ENCODE measurements around the gene FOXN1. TPM values are rescaled to one million over a fixed set of nuclear protein-coding genes. Genes with fewer than 3 reads are reported as not detected.

FOXN1 gene
- total RNA-seq, 8 experiments from 2014 or later: 0.08 to 0.73 (median 0.66) TPM; not detected in 3

DNA sequence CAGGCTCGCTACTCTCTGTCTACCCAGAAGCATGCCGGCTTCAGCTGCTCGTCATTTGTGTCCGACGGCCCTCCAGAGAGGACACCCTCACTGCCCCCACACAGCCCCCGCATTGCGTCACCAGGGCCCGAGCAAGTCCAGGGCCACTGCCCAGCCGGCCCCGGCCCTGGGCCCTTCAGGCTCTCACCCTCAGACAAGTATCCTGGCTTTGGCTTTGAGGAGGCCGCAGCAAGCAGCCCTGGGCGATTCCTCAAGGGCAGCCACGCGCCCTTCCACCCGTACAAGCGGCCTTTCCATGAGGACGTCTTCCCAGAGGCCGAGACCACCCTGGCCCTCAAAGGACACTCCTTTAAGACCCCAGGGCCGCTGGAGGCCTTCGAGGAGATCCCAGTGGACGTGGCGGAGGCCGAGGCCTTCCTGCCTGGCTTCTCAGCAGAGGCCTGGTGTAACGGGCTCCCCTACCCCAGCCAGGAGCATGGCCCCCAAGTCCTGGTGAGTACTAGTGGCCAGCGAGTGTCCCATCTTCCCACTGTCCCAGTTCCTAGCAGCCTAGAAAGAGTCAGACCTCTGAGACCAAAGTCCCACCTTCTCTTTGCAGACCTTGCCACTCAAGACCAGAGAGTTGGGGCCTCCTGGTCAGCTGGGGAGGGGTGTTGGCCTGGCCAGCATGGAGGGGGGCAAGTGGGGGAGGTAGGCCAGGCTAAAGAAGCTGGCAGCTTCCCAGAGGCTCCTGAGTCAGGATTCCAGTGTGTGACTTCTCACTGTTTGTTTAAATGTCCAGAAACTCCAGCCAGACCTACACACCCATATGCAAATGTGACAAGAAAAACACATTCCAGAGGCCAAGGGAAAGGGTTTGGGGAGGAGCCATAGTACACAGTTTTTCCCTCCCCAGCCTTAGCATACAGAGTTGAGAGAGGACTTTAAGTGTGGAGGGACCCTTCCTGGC, 18.6 kb downstream of the FOXN1 start:
- ATAC-seq (replicated peaks in 6 of 8): peak; percentile 71 to 98 (median 79)
- Histone ChIP-seq H3K4me1 (replicated peaks in 1 of 2) (peaks cover 16 to 26% of the 10 kb centered on the region in 2 donors), H3K4me3 (no peak overlapping the region), H3K27ac (no peak overlapping the region)
- in situ Hi-C loops (cut with MboI; ENCODE audit: low pct_unique_long_range_greater_than_20kb in 2 of 9, low sequenced_read_pairs in 9 of 9, unreplicated experiment in 9 of 9): no loop called here
- 77 to 100% (median 100%) methylated on average over 1 to 6 of the region's 25 CpGs; no CpG with 5 or more reads in 5 of the 10 experiments for WGBS, 10 experiments

DNA sequence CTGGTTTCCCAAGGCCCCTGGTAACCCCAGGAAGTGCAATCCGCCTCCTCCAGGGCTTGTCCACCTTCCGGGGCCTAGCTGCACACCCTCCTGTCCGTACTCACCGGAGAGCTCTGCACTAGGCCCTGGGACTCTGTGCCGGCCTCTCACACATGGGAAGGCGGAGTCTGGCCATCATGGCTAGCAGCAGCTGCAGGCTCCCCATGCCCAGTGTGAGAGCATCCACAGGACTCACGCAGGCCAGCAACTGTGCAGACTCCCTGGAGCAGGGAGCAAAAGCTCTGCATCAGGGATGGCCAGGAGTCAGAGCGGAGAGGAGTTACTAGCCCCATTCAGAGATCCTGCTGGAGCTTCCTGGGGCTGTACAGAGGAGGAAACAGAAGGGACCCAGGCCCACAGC, 20.2 kb downstream of the FOXN1 start:
- Histone ChIP-seq H3K27ac (no peak overlapping the region), H3K4me3 (no peak overlapping the region), H3K4me1 (replicated peaks in 1 of 2) (peaks cover 16 to 26% of the 10 kb centered on the region in 2 donors)
- peak in 6 of 8 experiments; percentile 36 to 78 (median 58) for ATAC-seq (replicated peaks in 6 of 8)
- WGBS, 10 experiments: 48 to 80% (median 70%) methylated on average over 1 to 4 of the region's 8 CpGs; no CpG with 5 or more reads in 4 of the 10 experiments
- in situ Hi-C loops (cut with MboI; ENCODE audit: low pct_unique_long_range_greater_than_20kb in 2 of 9, low sequenced_read_pairs in 9 of 9, unreplicated experiment in 9 of 9): no loop called here

DNA sequence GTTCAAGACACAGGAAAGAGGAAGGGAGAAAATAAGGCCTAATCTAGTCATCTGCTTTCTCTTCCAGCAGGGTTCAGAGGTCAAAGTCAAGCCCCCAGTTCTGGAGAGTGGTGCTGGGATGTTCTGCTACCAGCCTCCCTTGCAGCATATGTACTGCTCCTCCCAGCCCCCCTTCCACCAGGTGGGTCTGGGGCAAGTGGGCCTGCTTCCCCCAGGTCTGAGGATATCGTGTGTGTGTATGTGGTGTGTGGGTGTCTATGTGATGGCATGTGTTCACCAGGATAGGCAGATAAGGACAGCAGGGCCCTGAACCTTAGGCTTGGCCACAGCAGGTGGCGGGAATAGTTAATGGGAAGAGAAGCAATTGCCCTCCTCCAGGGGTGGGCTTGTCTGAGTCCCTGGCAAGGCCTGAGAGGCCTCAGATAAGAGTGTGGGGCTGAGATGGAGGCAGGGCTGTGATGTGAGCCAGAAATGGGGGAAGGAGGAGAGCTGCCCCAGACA, 21.1 kb downstream of the FOXN1 start:
- WGBS, 10 experiments: 40 to 100% (median 100%) methylated on average over 1 of the region's 2 CpGs; no CpG with 5 or more reads in 6 of the 10 experiments
- in situ Hi-C loops (cut with MboI; ENCODE audit: low pct_unique_long_range_greater_than_20kb in 2 of 9, low sequenced_read_pairs in 9 of 9, unreplicated experiment in 9 of 9): no loop called here
- no peak for ATAC-seq (replicated peaks in 6 of 8)

DNA sequence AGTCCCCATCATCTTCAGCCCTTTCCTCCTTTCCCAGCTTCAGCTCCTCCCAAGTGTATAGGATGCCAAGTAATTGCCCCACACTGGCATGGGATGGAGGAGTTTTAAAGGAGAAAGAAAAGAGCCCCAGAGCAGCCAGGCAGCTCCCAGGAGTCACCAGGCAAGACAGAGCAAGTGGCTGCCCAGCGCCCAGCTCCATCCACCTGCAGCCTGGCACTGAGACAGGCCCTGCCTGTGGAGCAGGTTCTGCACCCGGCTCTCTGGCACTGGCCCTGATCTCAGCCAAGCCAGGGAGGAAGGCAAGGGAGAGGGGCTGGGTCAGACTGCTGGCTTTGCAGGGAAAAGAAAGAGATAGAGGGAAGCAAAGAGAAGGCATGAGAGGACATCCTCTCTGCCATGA, 21.7 kb downstream of the FOXN1 start:
- Histone ChIP-seq H3K4me1 (replicated peaks in 1 of 2) (peaks cover 16 to 26% of the 10 kb centered on the region in 2 donors), H3K27ac (no peak overlapping the region), H3K4me3 (no peak overlapping the region)
- in situ Hi-C loops (cut with MboI; ENCODE audit: low pct_unique_long_range_greater_than_20kb in 2 of 9, low sequenced_read_pairs in 9 of 9, unreplicated experiment in 9 of 9): no loop called here
- 80 to 100% (median 100%) methylated on average over 1 of the region's 2 CpGs; no CpG with 5 or more reads in 7 of the 10 experiments for WGBS, 10 experiments
- no peak for ATAC-seq (replicated peaks in 6 of 8)

More for the DNA sequence above, 21.1 kb downstream of the FOXN1 start:
- no peak overlapping the region for H3K27ac ChIP-seq
- no peak overlapping the region for H3K4me3 ChIP-seq
- H3K4me1 ChIP-seq (replicated peaks in 1 of 2): peaks cover 16 to 26% of the 10 kb centered on the region in 2 donors

GRCh38 chr17:28528327-28529012, 22.3 kb downstream of the FOXN1 start:
- in situ Hi-C loops (cut with MboI; ENCODE audit: low pct_unique_long_range_greater_than_20kb in 2 of 9, low sequenced_read_pairs in 9 of 9, unreplicated experiment in 9 of 9): no loop called here
- no peak overlapping the region for H3K27ac ChIP-seq

DNA sequence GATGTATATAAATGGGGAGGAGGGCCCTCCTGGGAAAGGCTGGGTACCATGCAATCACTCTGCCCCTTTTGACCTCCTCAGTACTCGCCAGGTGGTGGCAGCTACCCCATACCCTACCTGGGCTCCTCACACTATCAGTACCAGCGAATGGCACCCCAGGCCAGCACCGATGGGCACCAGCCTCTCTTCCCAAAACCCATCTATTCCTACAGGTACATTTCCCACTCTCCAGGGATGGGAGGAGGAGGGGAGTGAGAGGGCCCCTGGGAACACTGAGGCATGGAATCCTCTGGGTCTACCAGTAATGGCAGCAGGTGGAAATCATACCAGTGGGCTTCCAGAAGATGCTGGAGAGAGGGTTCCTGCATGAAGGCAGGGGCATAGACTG, 22.9 kb downstream of the FOXN1 start:
- in situ Hi-C loops (cut with MboI; ENCODE audit: low pct_unique_long_range_greater_than_20kb in 2 of 9, low sequenced_read_pairs in 9 of 9, unreplicated experiment in 9 of 9): no loop called here
- H3K4me1 ChIP-seq (replicated peaks in 1 of 2): peaks cover 16 to 26% of the 10 kb centered on the region in 2 donors
- 70 to 100% methylated on average over 1 to 2 of the region's 3 CpGs; no CpG with 5 or more reads in 8 of the 10 experiments for WGBS, 10 experiments
- ATAC-seq (replicated peaks in 6 of 8): no peak
- H3K4me3 ChIP-seq: no peak overlapping the region
- no peak overlapping the region for H3K27ac ChIP-seq

More at GRCh38 chr17:28528327-28529012, 22.3 kb downstream of the FOXN1 start:
- Histone ChIP-seq H3K4me1 (replicated peaks in 1 of 2) (peaks cover 16 to 26% of the 10 kb centered on the region in 2 donors), H3K4me3 (no peak overlapping the region)
- WGBS, 10 experiments: 47 to 64% (median 59%) methylated on average over 2 to 4 of the region's 9 CpGs; no CpG with 5 or more reads in 6 of the 10 experiments
- ATAC-seq (replicated peaks in 6 of 8): peak in 7 of 8 experiments; percentile 6 to 40 (median 26)

GRCh38 chr17:28530250-28530649, 24.1 kb downstream of the FOXN1 start:
- no peak for ATAC-seq (replicated peaks in 6 of 8)
- WGBS, 10 experiments: 29 to 100% (median 86%) methylated on average over 1 to 4 of the region's 4 CpGs; no CpG with 5 or more reads in 2 of the 10 experiments
- in situ Hi-C loops (cut with MboI; ENCODE audit: low pct_unique_long_range_greater_than_20kb in 2 of 9, low sequenced_read_pairs in 9 of 9, unreplicated experiment in 9 of 9): no loop called here
- peaks cover 12 to 16% of the 10 kb centered on the region in 2 donors for H3K4me1 ChIP-seq (replicated peaks in 1 of 2)
- H3K4me3 ChIP-seq: no peak overlapping the region
- no peak overlapping the region for H3K27ac ChIP-seq

DNA sequence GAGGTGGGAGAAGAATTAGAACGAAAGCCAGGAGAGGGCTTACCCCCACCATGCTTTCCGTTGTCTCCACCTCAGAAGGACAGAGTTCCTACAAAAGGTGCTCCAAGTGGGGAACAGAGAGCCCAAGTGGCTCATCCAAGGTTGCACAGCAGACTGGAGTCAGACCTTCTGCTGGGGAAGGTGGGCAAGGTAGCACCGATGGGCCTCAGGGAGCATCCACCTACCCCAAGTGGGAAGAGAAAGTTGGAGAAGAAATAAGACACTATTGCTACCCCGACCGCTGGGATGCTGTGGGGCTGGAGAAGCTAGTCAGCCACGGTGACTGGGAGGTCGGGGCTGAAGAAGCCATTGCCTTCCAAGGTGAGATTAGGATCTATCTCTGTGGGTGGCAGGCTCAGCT, 24.8 kb downstream of the FOXN1 start:
- no peak overlapping the region for H3K4me3 ChIP-seq
- H3K4me1 ChIP-seq (replicated peaks in 1 of 2): peaks cover 12 to 13% of the 10 kb centered on the region in 2 donors
- in situ Hi-C loops (cut with MboI; ENCODE audit: low pct_unique_long_range_greater_than_20kb in 2 of 9, low sequenced_read_pairs in 9 of 9, unreplicated experiment in 9 of 9): no loop called here
- no peak overlapping the region for H3K27ac ChIP-seq
- ATAC-seq (replicated peaks in 6 of 8): no peak
- WGBS, 10 experiments: 40 to 100% (median 91%) methylated on average over 1 to 5 of the region's 7 CpGs; no CpG with 5 or more reads in 4 of the 10 experiments

- in situ Hi-C loops (cut with MboI; ENCODE audit: low pct_unique_long_range_greater_than_20kb in 2 of 9, low sequenced_read_pairs in 9 of 9, unreplicated experiment in 9 of 9): no loop called here
- no peak overlapping the region for H3K27ac ChIP-seq
- peaks cover 6 to 7% of the 10 kb centered on the region in 2 donors for H3K4me1 ChIP-seq (replicated peaks in 1 of 2)
- WGBS, 10 experiments: 60 to 78% methylated on average over 1 to 2 of the region's 7 CpGs; no CpG with 5 or more reads in 8 of the 10 experiments
- H3K4me3 ChIP-seq: no peak overlapping the region
- ATAC-seq (replicated peaks in 6 of 8): no peak
These were observed 26.2 kb downstream of the FOXN1 start for GRCh38 chr17:28532050-28532960.

DNA sequence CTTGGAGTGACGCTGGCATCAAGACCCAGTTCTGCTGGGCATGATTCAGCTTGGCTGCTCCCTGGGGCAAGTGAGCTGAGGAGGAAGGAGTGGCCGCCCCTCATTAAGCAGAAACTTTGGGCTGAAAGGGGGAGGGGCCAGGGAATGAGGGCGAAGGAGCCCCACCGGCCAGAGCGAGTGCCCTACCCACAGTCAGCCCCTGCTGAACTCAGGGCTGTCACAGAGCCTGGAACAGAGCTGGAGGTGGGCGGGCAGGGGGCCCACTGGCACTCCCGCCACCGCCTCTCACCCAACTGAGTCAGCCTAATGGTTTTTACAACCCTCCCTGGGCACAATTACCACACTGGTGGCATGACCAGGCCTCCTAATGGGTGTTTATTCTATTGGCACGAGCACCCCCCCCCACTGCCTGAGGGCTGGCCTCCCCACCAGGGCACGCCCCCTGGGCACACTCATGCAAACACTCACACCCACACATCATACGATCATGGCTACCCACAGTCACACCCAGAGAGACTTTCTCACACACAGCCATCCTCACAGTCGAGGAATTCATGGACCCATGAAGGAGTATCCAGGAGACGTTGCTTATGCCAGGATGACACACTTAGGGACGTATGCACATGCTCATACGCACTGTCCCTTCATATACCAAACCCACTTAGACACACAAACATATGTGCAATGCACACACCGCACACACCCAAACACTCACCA, 27.1 kb downstream of the FOXN1 start:
- WGBS, 10 experiments: 20 to 100% (median 88%) methylated on average over 1 to 5 of the region's 16 CpGs; no CpG with 5 or more reads in 4 of the 10 experiments
- Histone ChIP-seq H3K4me1 (replicated peaks in 1 of 2) (peaks cover 5 to 6% of the 10 kb centered on the region in 2 donors), H3K27ac (no peak overlapping the region), H3K4me3 (no peak overlapping the region)
- in situ Hi-C loops (cut with MboI; ENCODE audit: low pct_unique_long_range_greater_than_20kb in 2 of 9, low sequenced_read_pairs in 9 of 9, unreplicated experiment in 9 of 9): no loop called here
- ATAC-seq (replicated peaks in 6 of 8): peak in 3 of 8 experiments; percentile 66 to 79 (median 77)

DNA sequence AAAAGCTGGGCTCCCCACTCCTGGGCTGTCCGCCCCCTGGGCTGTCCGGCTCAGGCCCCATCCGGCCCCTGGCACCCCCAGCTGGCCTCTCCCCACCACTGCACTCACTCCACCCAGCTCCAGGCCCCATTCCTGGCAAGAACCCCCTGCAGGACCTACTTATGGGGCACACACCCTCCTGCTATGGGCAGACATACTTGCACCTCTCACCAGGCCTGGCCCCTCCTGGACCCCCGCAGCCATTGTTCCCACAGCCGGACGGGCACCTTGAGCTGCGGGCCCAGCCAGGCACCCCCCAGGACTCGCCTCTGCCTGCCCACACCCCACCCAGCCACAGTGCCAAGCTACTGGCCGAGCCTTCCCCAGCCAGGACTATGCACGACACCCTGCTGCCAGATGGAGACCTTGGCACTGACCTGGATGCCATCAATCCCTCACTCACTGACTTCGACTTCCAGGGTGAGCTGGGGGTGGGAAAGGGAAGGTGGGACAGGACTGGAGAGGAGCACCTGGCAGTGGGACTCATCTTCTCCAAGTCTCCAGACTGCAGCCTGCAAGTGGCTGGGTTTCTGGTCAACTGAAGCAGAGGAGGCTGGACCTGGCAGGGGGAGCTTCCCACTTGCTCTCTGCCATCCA, 28.7 kb downstream of the FOXN1 start:
- WGBS, 10 experiments: 20 to 44% methylated on average over 1 to 2 of the region's 11 CpGs; no CpG with 5 or more reads in 8 of the 10 experiments
- Histone ChIP-seq H3K4me3 (no peak overlapping the region), H3K4me1 (replicated peaks in 1 of 2) (no peaks in the 10 kb centered on the region), H3K27ac (no peak overlapping the region)
- in situ Hi-C loops (cut with MboI; ENCODE audit: low pct_unique_long_range_greater_than_20kb in 2 of 9, low sequenced_read_pairs in 9 of 9, unreplicated experiment in 9 of 9): loop anchor here in 1 of 9 experiments (5.0 kb wide), 1 partner anchor 38 kb away; no protein-coding TSS in a partner anchor
- ATAC-seq (replicated peaks in 6 of 8): no peak
